IMR-90 (cell line): ENCODE results near the gene PRPF8. TPM values are rescaled to one million over a fixed set of nuclear protein-coding genes. Genes with fewer than 3 reads are reported as not detected.
"Not testable (repeated sequence)": the region's sequence is repeated elsewhere in the genome, so short reads cannot be mapped to it uniquely, and the experiment has no call there.

ENCODE experiments used
- ATAC-seq: fragments of 200-7000 bp; cut with Tn5 transposase; 2 replicates; pipeline ENCODE4 v1.9.1; 2020; ENCODE audit warnings: low read depth, mild to moderate bottlenecking, moderate library complexity
- BruUV-seq: library from RNA; stranded (reverse); fragments of 400-500 nt; replicated peaks from 2 replicates; lab custom pipeline; 2021; lab: Mats Ljungman, UMichigan
- CTCF ChIA-PET: fragments of 300-600 bp; formaldehyde crosslinking; extraction: SDS; loops from one replicate; lab custom pipeline; 2021; ENCODE audit warnings: antibody characterized with exemption; lab: Yijun Ruan, JAX
- POLR2A ChIA-PET: fragments of 300-600 bp; sonication (Branson Sonifier 250); formaldehyde crosslinking; loops from one replicate; lab custom pipeline; 2022; ENCODE audit warnings: antibody characterized with exemption; ENCODE audit not compliant: unreplicated experiment; lab: Charles Lee
- DNase-seq: peaks from one replicate; pipeline ENCODE4 v3.0.0; 2013
- H2AFZ ChIP-seq: replicated peaks from 2 replicates; pipeline ENCODE3; 2013; ENCODE audit warnings: low read length, mild to moderate bottlenecking; ENCODE audit not compliant: poor library complexity
- H2AK5ac ChIP-seq: 2 replicates; pipeline ENCODE4 v1.6.1; 2013; ENCODE audit warnings: low read depth, low read length, inconsistent platforms
- H2AK9ac ChIP-seq: replicated peaks from 2 replicates; pipeline ENCODE3; 2013; ENCODE audit warnings: mild to moderate bottlenecking, low read depth, low read length, moderate library complexity; ENCODE audit not compliant: poor library complexity
- H2BK120ac ChIP-seq: 2 replicates; pipeline ENCODE4 v1.6.1; 2013; ENCODE audit warnings: low read depth, low read length, inconsistent platforms
- H2BK15ac ChIP-seq: 3 replicates; pipeline ENCODE4 v1.6.1; 2013; ENCODE audit warnings: low read depth, low read length, inconsistent platforms
- H2BK20ac ChIP-seq: 2 replicates; pipeline ENCODE4 v1.6.1; 2013; ENCODE audit warnings: low read depth, mild to moderate bottlenecking, inconsistent platforms, low read length, moderate library complexity
- H2BK5ac ChIP-seq: 2 replicates; pipeline ENCODE4 v1.6.1; 2013; ENCODE audit warnings: mild to moderate bottlenecking, low read depth, low read length, inconsistent platforms; ENCODE audit not compliant: poor library complexity, severe bottlenecking
- H3K14ac ChIP-seq: replicated peaks from 2 replicates; pipeline ENCODE4 v1.6.1; 2013; ENCODE audit warnings: low read depth, low read length, inconsistent platforms
- H3K18ac ChIP-seq: 2 replicates; pipeline ENCODE4 v1.6.1; 2013; ENCODE audit warnings: low read depth, low read length, control low read depth
- H3K23ac ChIP-seq: 2 replicates; pipeline ENCODE4 v1.6.1; 2013; ENCODE audit warnings: low read depth, low read length, inconsistent platforms
- H3K27ac ChIP-seq: 2 replicates; pipeline ENCODE4 v1.5.1; 2013; ENCODE audit warnings: mild to moderate bottlenecking, control low read depth, low read length; ENCODE audit not compliant: insufficient read depth
- H3K27me3 ChIP-seq: 2 replicates; pipeline ENCODE4 v1.6.1; 2013; ENCODE audit warnings: low read length; ENCODE audit not compliant: control insufficient read depth, insufficient read depth
- H3K36me3 ChIP-seq: 2 replicates; pipeline ENCODE4 v1.6.1; 2013; ENCODE audit warnings: low read length, mixed read lengths; ENCODE audit not compliant: control insufficient read depth, insufficient read depth
- H3K4ac ChIP-seq: 2 replicates; pipeline ENCODE4 v1.6.1; 2013; ENCODE audit warnings: low read depth, low read length, inconsistent platforms
- H3K4me1 ChIP-seq: 2 replicates; pipeline ENCODE4 v1.6.1; 2013; ENCODE audit warnings: low read length, mixed read lengths; ENCODE audit not compliant: control insufficient read depth, insufficient read depth
- H3K4me2 ChIP-seq: 2 replicates; pipeline ENCODE4 v1.6.1; 2013; ENCODE audit warnings: low read depth, mild to moderate bottlenecking, control low read depth, low read length, moderate library complexity
- H3K4me3 ChIP-seq: 2 replicates; pipeline ENCODE4 v1.5.1; 2013; ENCODE audit warnings: low read depth, mild to moderate bottlenecking, control low read depth, low read length, moderate library complexity; ENCODE audit not compliant: insufficient read depth
- H3K56ac ChIP-seq: 2 replicates; pipeline ENCODE4 v1.6.1; 2013; ENCODE audit warnings: low read length, inconsistent platforms; ENCODE audit not compliant: insufficient read depth; ENCODE audit errors: extremely low read depth
- H3K79me1 ChIP-seq, 2 experiments: 2 replicates each; pipeline ENCODE4 v1.6.1; 2013; ENCODE audit warnings: low read length in 2 of 2, inconsistent platforms in 1 of 2, low read depth in 1 of 2
- H3K9ac ChIP-seq: 2 replicates; pipeline ENCODE4 v1.6.1; 2013; ENCODE audit warnings: low read depth, low read length, control low read depth
- H3K9me1 ChIP-seq: 2 replicates; pipeline ENCODE4 v1.6.1; 2013; ENCODE audit warnings: low read length, inconsistent platforms; ENCODE audit not compliant: insufficient read depth
- H3K9me3 ChIP-seq: 2 replicates; pipeline ENCODE4 v1.6.1; 2013; ENCODE audit warnings: low read length; ENCODE audit not compliant: control insufficient read depth, insufficient read depth
- H4K20me1 ChIP-seq: 2 replicates; pipeline ENCODE4 v1.6.1; 2013; ENCODE audit warnings: low read length, inconsistent platforms; ENCODE audit not compliant: insufficient read depth
- H4K5ac ChIP-seq: 2 replicates; pipeline ENCODE4 v1.6.1; 2013; ENCODE audit warnings: mild to moderate bottlenecking, low read depth, low read length, control low read depth
- H4K8ac ChIP-seq, 2 experiments: 2 replicates each; pipeline ENCODE4 v1.6.1; 2013; ENCODE audit warnings: low read depth in 2 of 2, low read length in 2 of 2, control low read depth in 1 of 2, inconsistent platforms in 1 of 2
- H4K91ac ChIP-seq: 2 replicates; pipeline ENCODE4 v1.6.1; 2013; ENCODE audit warnings: low read depth, low read length, inconsistent platforms; ENCODE audit not compliant: insufficient read depth
- WGBS, 2 experiments: methylation state at CpG; one replicate each; pipeline versions ENCODE4 v1.1.5 to v1.1.7; 2013; ENCODE audit warnings: missing lambda C conversion rate in 2 of 2; ENCODE audit not compliant: insufficient read length in 1 of 2; ENCODE audit errors: extremely low coverage in 2 of 2; 5-methylcytosine and 5-hydroxymethylcytosine counted together
- dilution Hi-C: fragments of 300-500 bp; cut with HindIII; formaldehyde crosslinking; loops from one replicate; pipeline ENCODE4 v1.14.3; 2018; ENCODE audit warnings: low sequenced_read_pairs; ENCODE audit not compliant: unreplicated experiment
- in situ Hi-C: fragments of 300-500 bp; cut with MboI; formaldehyde crosslinking; loops from 3 replicates; pipeline ENCODE4 v1.14.3; 2019; ENCODE audit warnings: low sequenced_read_pairs, inconsistent platforms, mixed read lengths
- intact Hi-C: fragments of 100-400 bp; cut with micrococcal nuclease; formaldehyde crosslinking; loops from 2 replicates; pipeline ENCODE4 v1.10.0; 2022
- polyA plus RNA-seq, 3 experiments: library from polyadenylated mRNA; depleted of rRNA; stranded (reverse); fragments of >200 nt; gene quantifications; 2 replicates each; pipeline ENCODE4 v1.2.3, GENCODE V29; 2012; ENCODE audit warnings: low replicate concordance in 1 of 3
- total RNA-seq: library from RNA; depleted of rRNA; stranded (reverse); fragments of >200 nt; gene quantifications from 2 replicates; pipeline ENCODE4 v1.2.3, GENCODE V29; 2012

PRPF8 gene
- total and polyA plus RNA-seq, 2 of the 4 experiments (the other 2 are of a cell fraction): 141 to 160 TPM

DNA sequence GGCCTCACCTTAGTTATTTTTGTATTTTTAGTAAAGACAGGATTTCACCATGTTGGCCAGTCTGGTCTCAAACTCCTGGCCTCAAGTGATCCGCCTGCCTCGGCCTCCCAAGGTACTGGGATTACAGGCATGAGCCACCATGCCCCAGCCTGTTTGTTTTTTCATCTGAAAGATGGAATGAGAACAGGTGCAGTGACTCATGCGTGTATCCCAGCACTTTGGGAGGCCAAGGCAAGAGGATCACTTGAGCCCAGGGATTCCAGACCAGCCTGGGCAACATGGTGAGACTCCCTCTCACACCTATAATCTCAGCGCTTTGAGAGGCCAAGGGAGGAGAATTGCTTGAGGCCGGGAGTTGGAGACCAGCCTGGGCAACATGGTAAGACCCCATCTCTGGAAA is 15.2 kb upstream of the PRPF8 start:
- H3K27me3 ChIP-seq, H4K20me1 ChIP-seq, CTCF ChIA-PET, H2BK20ac ChIP-seq, H2AFZ ChIP-seq, H4K5ac ChIP-seq, H3K79me1 ChIP-seq, DNase-seq, H3K4me2 ChIP-seq, H3K23ac ChIP-seq, H3K4me3 ChIP-seq, H2AK5ac ChIP-seq, H4K91ac ChIP-seq, H3K9ac ChIP-seq, dilution Hi-C loops, intact Hi-C loops, H3K27ac ChIP-seq, H3K56ac ChIP-seq, POLR2A ChIA-PET, H2BK120ac ChIP-seq, H2BK5ac ChIP-seq, H3K14ac ChIP-seq, H2BK15ac ChIP-seq, ATAC-seq, H2AK9ac ChIP-seq, H4K8ac ChIP-seq, H3K9me3 ChIP-seq, H3K9me1 ChIP-seq, BruUV-seq, H3K4me1 ChIP-seq, H3K18ac ChIP-seq, H3K4ac ChIP-seq, H3K36me3 ChIP-seq: not testable (repeated sequence)
- in situ Hi-C loops: loop anchor here (25.0 kb wide), 1 partner anchor 337 kb away; the partner anchor contains the start of genes DPH1, OVCA2 and RTN4RL1
- no CpG with 5 or more reads among the region's 5 CpGs for WGBS, 2 experiments
